K562 (cell line): Measurements from ENCODE around the gene RELA. TPM values are rescaled to one million over a fixed set of nuclear protein-coding genes. Genes with fewer than 3 reads are reported as not detected.

ENCODE experiments used
- AFF4 ChIP-seq: sonication (generic); formaldehyde crosslinking; IDR thresholded peaks from 2 replicates; pipeline ENCODE4 v1.8.0; 2023; ENCODE audit warnings: mild to moderate bottlenecking, missing genetic modification reagents
- EWSR1 ChIP-seq: fragments of 450-650 bp; IDR thresholded peaks from 2 replicates; pipeline ENCODE4 v1.6.1; 2018; ENCODE audit warnings: borderline replicate concordance, mild to moderate bottlenecking, low read depth, moderate library complexity; ENCODE audit not compliant: partially characterized antibody
- FIP1L1 ChIP-seq: fragments of 200-400 bp; formaldehyde crosslinking; IDR thresholded peaks from 2 replicates; pipeline ENCODE4 v1.6.1; 2018; ENCODE audit warnings: mild to moderate bottlenecking, low read depth, low read length; ENCODE audit not compliant: poor library complexity, severe bottlenecking
- GABPA ChIP-seq: fragments of 200-800 bp; sonication (Bioruptor generic); conservative IDR thresholded peaks from 2 replicates; pipeline ENCODE4 v1.6.1; 2016; ENCODE audit warnings: low read depth, missing genetic modification characterization, missing compliant biosample characterization
- GMEB1 ChIP-seq: fragments of 250-450 bp; sonication (Bioruptor Pico); IDR thresholded peaks from 2 replicates; pipeline ENCODE4 v1.4.0; 2020; ENCODE audit warnings: mild to moderate bottlenecking
- KAT2B ChIP-seq: IDR thresholded peaks from one replicate; pipeline ENCODE4 v1.6.1; 2012; ENCODE audit warnings: low read depth, mild to moderate bottlenecking, control low read depth, inconsistent platforms, low read length, moderate library complexity
- KDM2B ChIP-seq: fragments of 250-450 bp; sonication (Bioruptor Pico); IDR thresholded peaks from 2 replicates; pipeline ENCODE4 v1.8.0; 2021; ENCODE audit warnings: mild to moderate bottlenecking, moderate library complexity
- KDM5B ChIP-seq: fragments of 200-600 bp; sonication (generic); IDR thresholded peaks from 2 replicates; pipeline ENCODE4 v1.6.1; 2012; ENCODE audit warnings: low read depth, mild to moderate bottlenecking, moderate library complexity, low read length, control low read depth, inconsistent platforms; ENCODE audit not compliant: insufficient replicate concordance
- LEF1 ChIP-seq: fragments of 450-650 bp; IDR thresholded peaks from 2 replicates; pipeline ENCODE4 v1.6.1; 2016; ENCODE audit warnings: mild to moderate bottlenecking
- MCM2 ChIP-seq: fragments of 450-650 bp; IDR thresholded peaks from 2 replicates; pipeline ENCODE4 v1.6.1; 2017; ENCODE audit warnings: low read depth, mild to moderate bottlenecking
- NR0B1 ChIP-seq: fragments of 450-650 bp; IDR thresholded peaks from one replicate; pipeline ENCODE4 v1.6.1; 2018; ENCODE audit warnings: mild to moderate bottlenecking, moderate library complexity; ENCODE audit not compliant: partially characterized antibody
- NR2C2 ChIP-seq, 2 experiments: fragments of 200-800 bp in 1 of 2; sonication (Bioruptor generic) in 1 of 2; sonication (generic) in 1 of 2; formaldehyde crosslinking in 1 of 2; IDR thresholded peaks; 2 replicates each; pipeline versions ENCODE4 v1.6.1 to v1.8.0; 2016 to 2022; ENCODE audit warnings: mild to moderate bottlenecking in 1 of 2, missing compliant biosample characterization in 1 of 2, missing genetic modification characterization in 1 of 2, missing genetic modification reagents in 1 of 2
- RBFOX2 ChIP-seq: fragments of 200-400 bp; formaldehyde crosslinking; IDR thresholded peaks from 2 replicates; pipeline ENCODE4 v1.6.1; 2017; ENCODE audit warnings: low read depth, mild to moderate bottlenecking, low read length, moderate library complexity
- U2AF1 ChIP-seq: fragments of 200-400 bp; formaldehyde crosslinking; optimal IDR thresholded peaks from 2 replicates; pipeline ENCODE3; 2017; ENCODE audit warnings: mild to moderate bottlenecking, low read depth, low read length, moderate library complexity
- ZBTB17 ChIP-seq: fragments of 450-650 bp; formaldehyde crosslinking; IDR thresholded peaks from 2 replicates; pipeline ENCODE4 v1.4.0; 2020; ENCODE audit warnings: mild to moderate bottlenecking
- ZFPM2 ChIP-seq: fragments of 250-450 bp; sonication (Bioruptor Pico); IDR thresholded peaks from 2 replicates; pipeline ENCODE4 v1.5.1; 2022; ENCODE audit warnings: mild to moderate bottlenecking
- ZFX ChIP-seq: sonication (generic); formaldehyde crosslinking; IDR thresholded peaks from 2 replicates; pipeline ENCODE4 v1.8.0; 2022; ENCODE audit warnings: mild to moderate bottlenecking, missing genetic modification reagents, moderate library complexity
- ZNF551 ChIP-seq: fragments of 250-450 bp; sonication (Bioruptor Pico); IDR thresholded peaks from 2 replicates; pipeline ENCODE4 v1.5.0; 2021; ENCODE audit warnings: mild to moderate bottlenecking, moderate library complexity
- ZNF717 ChIP-seq: fragments of 250-450 bp; sonication (Bioruptor Pico); IDR thresholded peaks from 2 replicates; pipeline ENCODE4 v1.5.0; 2021
- ZNF764 ChIP-seq: fragments of 250-450 bp; sonication (Bioruptor Pico); IDR thresholded peaks from 2 replicates; pipeline ENCODE4 v1.4.0; 2020; ENCODE audit warnings: low read depth, mild to moderate bottlenecking, moderate library complexity
- ZNF77 ChIP-seq: fragments of 250-450 bp; sonication (Bioruptor Pico); IDR thresholded peaks from 2 replicates; pipeline ENCODE4 v1.5.0; 2020
- polyA plus RNA-seq, 8 experiments: library from polyadenylated mRNA; depleted of rRNA in 4 of 8; stranded (reverse) in 5 of 8; unstranded in 3 of 8; fragments of >200 nt; fragmentation: Nextera tagmentation in 2 of 8; fragmentation: Illumina TruSeq in 1 of 8; extraction: Ambion mirVana in 2 of 8; extraction: Trizol in 1 of 8; gene quantifications; 2 replicates each; pipeline versions ENCODE4 v1.2.1 to v1.2.3, GENCODE V29; 2011 to 2014; ENCODE audit warnings: inconsistent platforms in 1 of 8, missing spikeins in 1 of 8
- total RNA-seq, 7 experiments: library from RNA; depleted of rRNA in 6 of 7; stranded (reverse); fragments of >200 nt in 6 of 7; fragmentation: Illumina TruSeq in 2 of 7; extraction: Trizol in 2 of 7; gene quantifications; 2 replicates each; pipeline versions ENCODE4 v1.2.1 to v1.2.3, GENCODE V29; 2011 to 2021; ENCODE audit warnings: low replicate concordance in 1 of 7

The RELA gene
- total and polyA plus RNA-seq, 9 of the 15 experiments (the other 6 are each of a cell fraction or from before 2014, with no cell fraction given): 6.0 to 67.4 (median 20.6) TPM

GRCh38 chr11:65652511-65653228, 10.0 kb downstream of the RELA start (continued):
- TF ChIP-seq NR0B1 (no peak), AFF4 (CRISPR knock-in tag) (no peak), KDM2B (CRISPR knock-in tag) (0 out of 2 replicates have a peak, but pooled peaks have one; percentile 70), ZBTB17 (CRISPR knock-in tag) (peak; percentile 51; the same call in 1 of the 2 replicates), KDM5B (peak; percentile 71), ZFPM2 (CRISPR knock-in tag) (no peak), U2AF1 (peak; percentile 61), ZNF717 (CRISPR knock-in tag) (peak; percentile 73; the same call in 1 of the 2 replicates), GMEB1 (CRISPR knock-in tag) (0 out of 2 replicates have a peak, but pooled peaks have one; percentile 24), LEF1 (peak; percentile 61), FIP1L1 (peak; percentile 79), GABPA (peak; percentile 87), ZNF77 (CRISPR knock-in tag) (0 out of 2 replicates have a peak, but pooled peaks have one; percentile 67), RBFOX2 (peak; percentile 90), ZFX (CRISPR knock-in tag) (peak; percentile 81), NR2C2 (CRISPR knock-in tag; IDR thresholded peaks at IDR 0.05) (peak; percentile 38; the same call in 1 of the 2 replicates), NR2C2 (tag; IDR thresholded peaks at IDR 0.05) (peak; percentile 85), MCM2 (no peak), KAT2B (no peak), ZNF551 (CRISPR knock-in tag) (0 out of 2 replicates have a peak, but pooled peaks have one; percentile 43), ZNF764 (CRISPR knock-in tag) (peak; percentile 59; the same call in 1 of the 2 replicates), EWSR1 (no peak)
